Panc1 (cell line): ENCODE measurements around the gene PNPLA2.

ENCODE experiments used
- POLR2AphosphoS5 ChIP-seq: IDR thresholded peaks from 2 replicates; pipeline ENCODE4 v1.6.1; 2012; ENCODE audit warnings: mild to moderate bottlenecking, low read depth, low read length, moderate library complexity
- SIN3A ChIP-seq: IDR thresholded peaks from 2 replicates; pipeline ENCODE4 v1.6.1; 2012; ENCODE audit warnings: low read depth, mild to moderate bottlenecking, low read length, moderate library complexity, borderline replicate concordance; ENCODE audit not compliant: insufficient read depth
- TCF7L2 ChIP-seq: IDR thresholded peaks from 2 replicates; pipeline ENCODE4 v1.6.1; 2011; ENCODE audit warnings: mild to moderate bottlenecking, low read depth, low read length, inconsistent platforms
- TF ChIP-seq, protein P1 (sequence below): fragments of 450-650 bp; IDR thresholded peaks from 2 replicates; pipeline ENCODE4 v1.5.1; 2017; ENCODE audit warnings: mild to moderate bottlenecking
- TF ChIP-seq, protein P2 (sequence below), 2 experiments: IDR thresholded peaks; 2 replicates each; pipeline ENCODE4 v1.6.1; 2011 to 2012; ENCODE audit warnings: low read depth in 2 of 2, control low read depth in 1 of 2, low read length in 1 of 2, mild to moderate bottlenecking in 1 of 2, moderate library complexity in 1 of 2; ENCODE audit not compliant: insufficient read depth in 1 of 2

DNA sequence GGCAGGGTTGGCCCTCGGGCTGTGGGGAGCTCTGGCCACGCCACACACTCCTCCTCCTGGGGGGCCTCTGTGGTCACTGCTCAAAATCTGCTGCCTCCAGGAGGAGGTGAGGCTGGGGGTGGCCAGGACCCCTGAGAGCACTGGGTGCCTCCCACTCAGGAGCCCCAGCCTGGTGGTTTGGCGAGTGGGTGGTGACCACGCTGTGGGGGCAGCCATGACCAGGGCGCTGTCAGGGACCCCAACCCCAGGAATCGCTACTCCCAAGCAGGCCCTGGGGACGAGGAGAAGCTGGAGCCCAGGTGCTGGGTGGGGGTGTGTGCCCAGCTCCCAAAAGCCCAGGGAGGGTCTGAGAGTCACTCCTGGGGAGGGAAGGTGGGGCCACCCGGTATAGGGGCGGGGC, 54.1 kb downstream of the PNPLA2 start:
- TF ChIP-seq, protein P1, sequence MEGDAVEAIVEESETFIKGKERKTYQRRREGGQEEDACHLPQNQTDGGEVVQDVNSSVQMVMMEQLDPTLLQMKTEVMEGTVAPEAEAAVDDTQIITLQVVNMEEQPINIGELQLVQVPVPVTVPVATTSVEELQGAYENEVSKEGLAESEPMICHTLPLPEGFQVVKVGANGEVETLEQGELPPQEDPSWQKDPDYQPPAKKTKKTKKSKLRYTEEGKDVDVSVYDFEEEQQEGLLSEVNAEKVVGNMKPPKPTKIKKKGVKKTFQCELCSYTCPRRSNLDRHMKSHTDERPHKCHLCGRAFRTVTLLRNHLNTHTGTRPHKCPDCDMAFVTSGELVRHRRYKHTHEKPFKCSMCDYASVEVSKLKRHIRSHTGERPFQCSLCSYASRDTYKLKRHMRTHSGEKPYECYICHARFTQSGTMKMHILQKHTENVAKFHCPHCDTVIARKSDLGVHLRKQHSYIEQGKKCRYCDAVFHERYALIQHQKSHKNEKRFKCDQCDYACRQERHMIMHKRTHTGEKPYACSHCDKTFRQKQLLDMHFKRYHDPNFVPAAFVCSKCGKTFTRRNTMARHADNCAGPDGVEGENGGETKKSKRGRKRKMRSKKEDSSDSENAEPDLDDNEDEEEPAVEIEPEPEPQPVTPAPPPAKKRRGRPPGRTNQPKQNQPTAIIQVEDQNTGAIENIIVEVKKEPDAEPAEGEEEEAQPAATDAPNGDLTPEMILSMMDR: no peak
- TF ChIP-seq POLR2AphosphoS5 (no peak), TCF7L2 (no peak), SIN3A (no peak)
- TF ChIP-seq, protein P2, sequence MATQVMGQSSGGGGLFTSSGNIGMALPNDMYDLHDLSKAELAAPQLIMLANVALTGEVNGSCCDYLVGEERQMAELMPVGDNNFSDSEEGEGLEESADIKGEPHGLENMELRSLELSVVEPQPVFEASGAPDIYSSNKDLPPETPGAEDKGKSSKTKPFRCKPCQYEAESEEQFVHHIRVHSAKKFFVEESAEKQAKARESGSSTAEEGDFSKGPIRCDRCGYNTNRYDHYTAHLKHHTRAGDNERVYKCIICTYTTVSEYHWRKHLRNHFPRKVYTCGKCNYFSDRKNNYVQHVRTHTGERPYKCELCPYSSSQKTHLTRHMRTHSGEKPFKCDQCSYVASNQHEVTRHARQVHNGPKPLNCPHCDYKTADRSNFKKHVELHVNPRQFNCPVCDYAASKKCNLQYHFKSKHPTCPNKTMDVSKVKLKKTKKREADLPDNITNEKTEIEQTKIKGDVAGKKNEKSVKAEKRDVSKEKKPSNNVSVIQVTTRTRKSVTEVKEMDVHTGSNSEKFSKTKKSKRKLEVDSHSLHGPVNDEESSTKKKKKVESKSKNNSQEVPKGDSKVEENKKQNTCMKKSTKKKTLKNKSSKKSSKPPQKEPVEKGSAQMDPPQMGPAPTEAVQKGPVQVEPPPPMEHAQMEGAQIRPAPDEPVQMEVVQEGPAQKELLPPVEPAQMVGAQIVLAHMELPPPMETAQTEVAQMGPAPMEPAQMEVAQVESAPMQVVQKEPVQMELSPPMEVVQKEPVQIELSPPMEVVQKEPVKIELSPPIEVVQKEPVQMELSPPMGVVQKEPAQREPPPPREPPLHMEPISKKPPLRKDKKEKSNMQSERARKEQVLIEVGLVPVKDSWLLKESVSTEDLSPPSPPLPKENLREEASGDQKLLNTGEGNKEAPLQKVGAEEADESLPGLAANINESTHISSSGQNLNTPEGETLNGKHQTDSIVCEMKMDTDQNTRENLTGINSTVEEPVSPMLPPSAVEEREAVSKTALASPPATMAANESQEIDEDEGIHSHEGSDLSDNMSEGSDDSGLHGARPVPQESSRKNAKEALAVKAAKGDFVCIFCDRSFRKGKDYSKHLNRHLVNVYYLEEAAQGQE (IDR thresholded peaks at IDR 0.05; ENCODE audit: insufficient read depth in 1 of 2, low read depth in 2 of 2, low read length in 1 of 2): no peak
